GM18507 (cell line): ENCODE data around the gene HOXA11.

Experiments
- DNase-seq: peaks from one replicate; pipeline ENCODE4 v3.0.0; 2011; ENCODE audit warnings: low read depth; ENCODE audit not compliant: insufficient read length; ENCODE audit errors: extremely low spot score
- FAIRE-seq: peaks from 2 replicates; lab custom pipeline; 2011; peaks lifted over from hg19 to GRCh38; lab: Jason Lieb, UNC

Gene HOXA11

DNA sequence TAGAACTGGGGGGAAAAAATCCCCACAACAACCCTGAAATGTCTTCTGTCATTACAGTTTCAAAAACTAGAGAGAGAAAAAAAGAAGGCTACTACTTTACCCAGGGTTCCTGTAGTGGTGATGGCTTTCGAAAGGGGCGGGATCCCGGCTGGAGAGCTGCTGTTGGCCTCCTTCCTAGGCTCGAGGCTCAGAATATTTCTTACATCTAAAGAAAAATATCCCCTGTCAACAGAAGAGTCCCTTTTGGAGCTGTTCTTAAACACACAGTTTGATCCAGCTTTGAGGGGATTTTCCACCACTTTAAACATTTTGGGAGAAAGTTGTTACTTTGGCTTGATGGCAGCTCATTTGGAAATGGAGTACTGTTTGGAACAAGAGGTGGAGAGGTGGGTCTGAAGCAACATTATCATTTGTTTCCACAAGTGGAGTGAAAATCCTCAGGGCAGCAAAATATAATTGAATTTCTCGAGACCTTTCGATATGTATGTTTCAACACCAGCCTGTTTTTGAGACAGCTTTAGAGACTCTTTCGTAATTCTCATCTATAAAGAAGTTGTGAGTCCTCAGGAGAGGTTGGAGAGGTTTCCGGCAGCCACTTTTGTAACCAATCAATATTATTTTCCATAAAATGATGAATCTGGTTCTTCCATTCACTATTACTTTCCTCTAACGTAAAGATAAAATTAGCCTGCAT lies 9.8 kb upstream of the HOXA11 start:
- no peak for FAIRE-seq
- no peak for DNase-seq

DNA sequence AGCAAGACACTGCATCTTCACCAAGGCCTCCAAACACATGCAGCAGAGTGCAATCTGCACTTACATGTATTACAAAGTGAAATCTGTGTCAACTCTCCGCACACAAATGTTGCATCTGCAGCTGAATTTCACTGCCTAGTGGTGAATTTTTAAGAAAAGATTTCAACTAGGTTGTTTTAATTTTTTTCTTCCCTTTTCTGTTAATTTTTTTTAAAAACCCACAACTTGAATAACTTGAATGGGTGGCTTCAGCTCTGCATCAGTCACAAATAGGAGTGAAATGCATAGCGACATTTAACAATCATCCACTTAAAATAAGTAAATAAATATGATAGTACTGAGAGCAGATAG lies 8.9 kb upstream of the HOXA11 start:
- DNase-seq (no peak), FAIRE-seq (no peak)

DNA sequence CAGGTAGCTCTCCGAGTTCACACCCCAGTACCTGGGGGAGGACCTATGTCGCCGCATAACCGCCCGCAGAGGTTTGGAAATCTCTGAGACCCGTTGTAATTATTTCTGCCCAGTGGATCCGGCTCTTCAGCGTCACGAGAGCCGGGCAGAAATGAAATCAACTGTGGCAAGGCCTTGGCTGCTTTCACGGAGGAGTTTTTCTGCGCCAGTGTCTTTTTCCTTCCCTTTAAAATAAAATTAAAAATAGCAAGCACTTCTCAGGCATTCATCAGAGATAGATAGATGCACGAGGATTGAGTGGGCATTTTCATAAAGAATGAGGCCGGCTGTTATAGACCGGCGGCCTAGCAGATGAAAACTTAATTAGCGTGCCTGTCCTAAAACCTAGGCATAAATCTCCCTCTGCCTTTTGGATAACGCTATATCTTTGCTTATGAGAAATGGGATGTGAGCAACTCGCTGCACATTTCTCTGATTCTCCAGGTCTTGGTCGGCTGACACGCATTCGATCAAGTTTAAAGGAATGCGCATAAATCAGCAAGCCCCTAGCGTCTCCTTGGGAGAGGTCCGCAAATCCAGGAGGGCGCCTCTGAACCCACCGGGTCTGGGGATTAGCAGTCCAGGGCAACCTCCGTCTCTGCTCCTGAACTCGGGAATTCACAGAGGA lies 8.4 kb upstream of the HOXA11 start:
- DNase-seq (no peak), FAIRE-seq (no peak)

DNA sequence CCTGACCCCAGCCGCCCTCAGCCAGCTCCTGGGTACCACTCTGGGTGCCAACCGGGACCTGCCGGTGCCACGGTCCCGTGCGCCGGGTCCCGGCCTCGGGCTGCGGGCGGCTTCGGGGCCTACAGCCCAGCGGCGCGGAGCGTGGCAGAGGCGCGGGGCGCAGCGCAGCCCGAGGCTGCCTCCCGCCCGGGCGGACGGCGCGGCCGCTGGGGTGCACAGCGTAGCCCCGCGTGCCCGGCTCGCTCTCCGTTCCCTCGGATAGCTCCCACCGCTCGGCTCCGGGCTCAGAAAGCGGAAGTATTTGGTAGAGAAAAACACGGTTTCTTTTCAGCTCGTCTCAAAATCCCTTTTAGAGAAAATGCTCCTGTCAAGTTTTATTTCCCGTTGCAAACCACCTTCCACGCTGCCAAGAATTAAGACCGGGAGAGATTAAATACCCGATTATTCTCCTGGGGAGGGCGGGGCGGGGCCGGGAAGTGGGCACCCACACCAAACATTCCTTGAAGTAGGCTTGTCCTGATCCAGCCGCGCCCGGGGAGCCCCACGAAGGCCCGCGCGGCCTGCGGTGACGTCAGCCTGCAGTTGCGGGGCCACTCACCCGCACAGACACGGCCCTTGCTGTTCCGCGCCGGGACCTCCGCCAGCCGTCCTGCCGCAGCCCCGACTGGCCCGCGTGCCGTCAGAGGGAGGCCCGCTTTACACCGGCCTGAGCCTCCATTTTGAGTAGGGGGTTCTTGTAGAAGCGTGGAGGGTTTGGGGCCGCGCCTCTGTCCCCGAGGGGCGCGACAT lies 7.7 kb upstream of the HOXA11 start:
- FAIRE-seq (no peak), DNase-seq (no peak)

DNA sequence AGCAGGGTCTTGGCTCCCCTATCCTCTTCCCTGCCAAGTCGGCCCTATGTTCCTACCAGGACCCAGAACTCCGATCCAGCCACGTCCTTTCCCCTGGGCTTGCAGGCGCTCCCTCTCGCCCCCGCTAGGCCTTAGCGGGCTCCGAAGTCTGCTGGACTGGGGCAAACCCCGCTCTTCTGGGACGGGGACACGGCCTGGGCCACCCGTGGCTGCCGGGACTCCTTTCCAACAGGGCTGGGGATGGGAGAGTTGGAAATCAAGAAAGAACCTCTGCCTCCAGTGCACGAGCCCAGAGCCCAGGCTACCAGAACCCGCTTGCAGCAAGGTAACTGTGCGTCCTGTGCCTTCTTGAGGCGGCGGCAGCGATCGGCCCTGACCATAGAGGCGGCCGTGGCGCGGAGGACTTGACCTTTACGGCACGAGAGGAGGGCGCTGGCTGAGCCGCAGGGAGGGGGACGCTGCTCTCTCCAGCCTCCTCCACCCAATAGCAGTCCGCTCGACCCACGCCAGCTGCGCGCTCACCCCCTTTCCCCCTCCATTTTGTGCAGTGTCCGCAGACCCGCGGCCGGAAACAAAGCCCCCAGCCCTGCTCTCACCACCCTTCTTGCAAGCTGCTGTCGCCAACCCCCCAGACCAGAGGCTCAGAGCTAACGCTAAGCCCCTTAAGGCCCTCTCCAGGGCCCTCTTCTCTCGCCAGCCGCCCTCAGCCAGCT lies 7.0 kb upstream of the HOXA11 start:
- no peak for FAIRE-seq

DNA sequence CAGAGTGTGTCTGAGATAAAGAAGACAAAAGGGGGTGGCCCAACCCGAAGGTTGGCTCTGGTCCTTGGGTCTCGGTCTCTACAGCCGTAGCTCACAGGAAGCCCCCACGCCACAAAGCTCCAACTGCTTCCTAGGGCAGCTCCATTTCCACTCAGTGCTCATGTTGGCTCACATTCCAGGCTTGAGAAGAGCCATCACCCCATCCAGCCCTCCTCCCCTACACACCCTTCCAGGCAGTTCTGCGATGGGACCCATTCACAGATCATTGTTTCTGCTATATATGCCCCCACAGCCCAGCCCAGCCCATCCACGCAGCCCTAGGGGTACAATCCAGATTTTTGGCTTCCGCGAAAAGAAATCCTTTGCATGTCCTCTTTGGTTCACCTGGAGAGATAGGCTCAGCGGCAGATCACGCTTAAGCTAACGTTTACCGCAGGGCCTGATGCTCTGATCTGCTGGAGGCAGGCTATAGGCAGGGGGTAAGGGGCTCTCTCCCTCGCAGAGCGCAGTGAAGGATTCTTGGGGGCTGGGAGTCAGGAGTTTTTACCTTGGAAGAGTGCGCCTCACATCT lies 6.2 kb upstream of the HOXA11 start:
- DNase-seq (no peak), FAIRE-seq (no peak)

More for the DNA sequence above, 7.0 kb upstream of the HOXA11 start:
- DNase-seq, result no peak

DNA sequence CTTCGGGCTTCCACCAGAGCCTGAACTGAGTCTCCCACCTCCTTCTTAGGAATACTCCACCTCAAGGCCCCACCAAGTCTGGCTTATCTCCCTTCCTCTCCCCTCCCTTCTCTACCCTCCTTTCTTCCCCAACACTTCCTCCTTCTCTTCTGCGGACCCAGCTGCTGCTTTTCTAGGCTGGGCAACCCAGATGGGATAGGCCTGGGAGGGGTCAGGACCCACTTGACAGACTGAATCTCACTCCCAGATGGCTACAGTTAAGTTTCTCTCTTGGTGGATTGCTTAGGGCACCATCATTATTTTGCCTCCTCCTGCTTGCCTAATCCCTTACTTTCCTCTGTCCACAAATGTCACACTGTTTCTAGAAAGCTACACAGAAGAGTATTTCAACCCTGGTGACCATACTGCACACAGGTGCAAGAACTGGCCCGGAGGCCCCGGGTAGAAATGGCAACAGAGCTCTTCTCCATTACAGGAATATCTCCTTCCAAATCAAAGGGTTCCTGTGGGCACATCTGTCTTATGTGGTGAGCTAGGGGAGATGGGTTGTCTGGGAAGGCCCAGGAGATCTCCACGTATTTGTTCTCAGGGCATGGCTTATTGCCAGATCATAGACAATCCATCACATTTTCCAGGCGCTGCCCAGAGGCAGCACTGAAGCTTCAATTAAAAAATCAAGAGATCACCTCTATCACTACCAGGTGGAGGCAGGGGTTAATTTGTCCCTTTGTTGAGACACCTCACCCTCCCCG lies 5.1 kb upstream of the HOXA11 start:
- DNase-seq (no peak), FAIRE-seq (no peak)

DNA sequence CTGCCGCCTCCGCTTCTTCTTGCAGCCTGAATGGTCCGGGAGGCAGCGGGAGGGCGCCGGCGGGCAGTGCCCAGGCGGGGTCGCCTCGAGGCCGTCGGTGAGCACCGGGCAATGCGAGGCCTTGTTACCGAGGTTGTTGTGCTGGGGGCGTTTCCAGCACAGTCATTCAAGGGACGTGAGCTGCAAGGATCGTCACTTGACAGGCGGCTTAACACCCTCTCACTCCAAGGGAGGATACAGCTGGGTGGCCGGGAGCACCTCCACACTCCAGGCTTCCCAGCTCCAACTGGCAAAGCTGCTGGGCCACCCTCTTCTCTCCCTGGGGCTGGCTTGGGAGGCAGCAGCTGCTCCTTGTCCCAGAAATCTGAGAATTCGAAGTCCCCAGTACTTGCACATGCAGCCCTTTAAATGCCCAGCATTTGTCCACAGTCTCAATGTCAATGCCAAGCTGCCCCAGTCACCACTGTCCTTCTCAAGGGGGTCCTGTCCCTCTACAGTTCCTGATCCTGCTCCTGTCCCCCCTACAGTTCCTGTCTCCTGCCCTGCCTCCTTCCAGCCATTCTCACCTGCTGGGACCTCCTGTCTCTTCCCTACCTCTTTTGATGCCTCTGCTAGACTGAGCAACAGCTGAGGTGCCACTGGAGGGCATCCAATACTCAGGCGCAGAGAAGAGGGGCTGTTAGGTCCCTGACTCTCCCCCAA lies 4.4 kb upstream of the HOXA11 start:
- DNase-seq (no peak), FAIRE-seq (no peak)

DNA sequence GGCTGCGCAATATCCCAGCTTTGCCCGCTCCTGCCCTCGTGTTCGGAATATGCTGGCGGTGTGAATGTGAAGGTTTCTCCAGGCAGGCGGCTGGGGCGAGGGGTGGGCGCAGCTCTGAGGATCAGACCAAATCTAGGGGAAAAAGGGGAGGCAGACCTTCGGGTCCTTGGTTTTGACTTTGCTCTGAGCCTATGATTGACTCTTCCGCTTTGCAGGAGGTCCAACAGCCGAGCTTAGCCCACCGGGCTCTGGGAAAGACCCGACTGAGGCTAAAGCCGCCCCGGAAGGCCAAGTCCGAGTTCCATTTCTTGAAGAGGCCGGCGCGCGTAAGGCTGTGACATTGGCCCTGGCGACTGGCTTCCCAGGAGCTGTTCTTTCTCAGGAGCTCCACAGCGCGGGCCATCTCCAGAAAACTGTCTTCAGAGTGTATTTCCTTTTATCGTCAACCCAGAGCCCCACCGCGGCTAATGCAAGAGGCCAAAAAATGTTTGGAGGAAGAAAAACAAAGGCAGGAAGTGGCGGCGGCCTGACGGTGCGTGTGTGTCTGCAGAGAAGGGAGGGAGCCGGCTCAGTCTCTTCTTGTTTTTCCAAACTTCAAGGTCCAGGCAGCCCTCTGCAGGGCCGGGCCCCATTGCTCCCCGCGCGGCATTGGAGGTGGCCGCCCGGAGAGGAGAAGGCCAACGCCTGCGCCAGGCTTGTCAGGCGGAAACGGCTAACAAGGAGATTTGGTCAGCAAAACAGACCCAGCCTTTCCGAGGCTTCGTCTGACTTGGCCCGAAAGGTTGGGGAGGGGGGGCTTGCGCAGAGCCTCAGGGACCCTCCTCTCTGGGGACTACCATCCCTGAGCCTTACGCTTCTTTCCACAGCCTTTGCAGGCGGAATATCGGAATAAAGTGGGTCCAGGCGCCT lies 3.6 kb upstream of the HOXA11 start:
- FAIRE-seq (no peak), DNase-seq (no peak)

DNA sequence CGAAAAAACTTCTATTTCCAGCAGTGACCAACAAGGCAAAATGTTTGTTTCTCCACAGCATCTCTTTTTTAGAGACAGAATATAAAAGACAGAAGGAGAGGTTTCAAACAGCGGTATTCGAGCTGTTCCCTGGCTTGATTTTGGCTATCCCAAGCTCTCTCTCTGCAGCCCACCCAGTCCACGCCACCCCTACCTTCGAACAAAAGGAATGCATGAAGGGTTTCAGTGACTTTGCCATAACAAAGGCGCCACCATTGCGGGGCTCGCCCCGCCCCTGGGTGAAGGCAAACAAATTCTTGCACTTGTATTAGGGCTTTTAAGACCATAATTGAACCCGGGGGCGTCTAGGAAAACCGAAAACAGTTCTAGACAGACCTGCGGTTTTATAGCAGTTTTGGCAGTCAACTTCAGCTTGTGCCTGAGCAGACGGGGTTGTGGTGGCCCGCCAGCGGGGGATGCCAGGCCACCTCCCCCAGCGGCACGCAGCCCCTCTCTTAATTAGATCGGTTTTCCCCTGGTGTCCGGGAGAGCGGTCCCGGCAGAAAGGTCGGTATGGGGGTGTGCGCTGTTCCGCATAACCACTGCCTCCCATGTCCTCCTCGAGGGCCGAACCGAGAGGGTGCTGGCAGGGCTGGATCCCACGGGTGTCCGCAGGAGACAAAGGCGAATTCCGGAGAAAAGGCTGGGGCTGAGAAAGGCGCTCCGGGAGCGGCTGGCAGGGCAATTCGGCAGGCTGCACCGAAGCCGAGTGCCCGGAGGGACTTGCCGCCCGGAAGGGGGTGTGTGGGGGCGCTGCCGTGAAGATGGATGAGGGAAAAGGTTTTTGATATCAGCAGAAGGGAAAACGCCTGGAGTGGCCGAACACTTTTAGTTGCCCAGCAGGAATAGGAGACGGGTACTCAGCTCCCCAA lies 2.7 kb upstream of the HOXA11 start:
- DNase-seq, result no peak
- FAIRE-seq, result no peak

DNA sequence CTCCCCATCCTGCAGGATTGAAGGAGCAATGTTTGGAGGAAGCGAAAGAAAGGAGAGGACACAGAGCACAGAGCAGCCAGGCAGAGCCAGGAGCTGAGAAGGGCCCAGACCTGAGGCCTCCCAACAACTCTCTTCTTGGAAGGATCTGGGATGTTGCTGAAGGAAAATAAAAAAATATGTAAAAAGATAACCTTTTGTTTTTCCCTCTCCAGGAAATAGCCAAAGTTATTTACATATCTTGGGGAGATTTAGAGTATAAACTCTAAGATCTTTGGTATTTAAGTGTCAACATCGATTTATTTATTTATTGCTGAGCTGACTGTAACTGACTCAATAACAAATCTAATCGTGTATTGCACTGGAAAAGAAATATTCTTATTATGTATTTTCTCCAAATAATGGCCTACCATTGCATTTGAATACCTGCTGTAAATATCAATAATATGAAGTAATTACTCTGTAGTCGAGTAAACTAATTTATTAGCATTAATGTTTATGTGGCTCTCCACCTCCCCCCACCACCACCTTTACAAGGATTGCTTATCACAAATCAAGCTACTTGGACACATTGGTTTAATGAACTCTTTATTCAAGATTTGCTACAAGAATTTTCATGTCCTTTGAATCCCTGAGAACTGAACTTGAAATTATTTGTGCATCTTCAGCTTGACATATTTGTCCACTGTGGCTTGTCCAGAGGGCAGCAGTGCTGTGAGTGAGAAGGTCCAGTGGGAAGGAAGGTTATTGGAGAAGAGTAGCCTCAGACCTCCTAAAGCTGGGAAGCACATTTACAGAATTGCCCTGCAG lies 1.8 kb upstream of the HOXA11 start:
- no peak for FAIRE-seq
- no peak for DNase-seq

DNA sequence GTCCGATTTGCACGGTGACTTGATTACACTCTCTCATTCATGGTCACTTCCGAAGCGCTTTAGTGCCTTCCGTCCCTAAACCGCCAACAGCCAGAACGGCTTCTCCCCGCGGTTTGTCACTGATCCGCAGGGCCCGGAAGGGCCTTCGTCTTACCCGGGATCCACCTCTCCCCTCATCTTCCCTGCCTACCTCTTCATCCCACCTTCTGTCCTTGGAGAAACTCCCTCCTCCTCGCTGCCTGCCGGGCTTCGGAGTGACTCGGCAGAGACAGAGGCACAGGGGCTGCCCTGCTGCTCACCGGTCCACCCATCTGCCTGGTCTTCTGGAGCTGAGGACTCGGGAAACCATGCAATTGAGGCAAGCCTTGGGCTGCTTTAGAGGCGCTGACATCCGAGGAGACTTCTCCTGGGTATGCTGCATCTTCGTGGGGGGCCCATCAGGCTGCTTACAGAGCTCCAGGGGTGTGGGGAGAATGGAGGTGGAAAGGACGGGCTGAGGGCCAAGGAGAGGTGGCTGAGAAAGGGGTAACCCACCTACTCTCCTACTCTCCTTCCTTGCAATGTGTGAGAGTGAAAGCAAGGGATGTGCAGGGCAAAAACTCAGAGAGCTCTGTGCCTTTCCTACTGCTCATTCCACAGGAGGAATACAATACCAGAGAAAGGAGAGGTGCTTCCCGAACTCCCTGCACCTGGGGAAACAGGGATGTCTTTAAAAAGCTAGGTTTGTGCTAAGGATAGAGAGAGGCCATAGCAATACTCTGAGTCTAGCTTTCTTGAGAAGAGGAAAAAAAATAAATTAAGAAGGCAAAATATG lies 1.0 kb upstream of the HOXA11 start:
- no peak for DNase-seq

DNA sequence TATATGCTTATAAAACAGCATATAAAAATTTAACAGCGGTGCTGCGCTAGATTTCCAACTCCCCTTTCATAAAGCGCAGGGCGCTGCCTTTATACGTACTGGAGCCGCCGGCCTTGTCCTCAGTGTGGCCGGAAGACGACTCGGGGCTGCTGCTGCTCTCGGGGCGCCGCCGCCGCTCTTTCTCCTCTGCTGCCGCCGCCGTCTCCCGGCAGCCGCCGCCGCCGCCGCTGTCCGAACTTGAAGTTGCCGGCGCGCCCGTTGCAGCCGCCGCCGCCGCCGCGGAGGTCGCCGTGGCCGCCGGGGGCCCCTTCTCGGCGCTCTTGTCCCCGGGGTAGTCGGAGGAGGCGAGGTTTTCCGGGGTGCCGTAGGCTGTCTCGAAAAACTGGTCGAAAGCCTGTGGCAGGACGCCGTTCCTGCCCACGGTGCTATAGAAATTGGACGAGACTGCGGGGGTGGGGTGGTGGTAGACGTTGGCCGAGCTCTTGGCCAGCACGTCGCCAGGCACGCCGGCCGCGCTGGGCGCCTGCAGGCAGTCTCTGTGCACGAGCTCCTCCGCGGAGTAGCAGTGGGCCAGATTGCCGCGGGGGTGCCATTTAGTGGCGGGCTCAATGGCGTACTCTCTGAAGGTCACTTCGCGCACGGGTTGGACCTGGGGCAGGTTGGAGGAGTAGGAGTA lies 557 bp downstream of the HOXA11 start:
- no peak for FAIRE-seq
- DNase-seq, result no peak

More for the DNA sequence above, 1.0 kb upstream of the HOXA11 start:
- no peak for FAIRE-seq

DNA sequence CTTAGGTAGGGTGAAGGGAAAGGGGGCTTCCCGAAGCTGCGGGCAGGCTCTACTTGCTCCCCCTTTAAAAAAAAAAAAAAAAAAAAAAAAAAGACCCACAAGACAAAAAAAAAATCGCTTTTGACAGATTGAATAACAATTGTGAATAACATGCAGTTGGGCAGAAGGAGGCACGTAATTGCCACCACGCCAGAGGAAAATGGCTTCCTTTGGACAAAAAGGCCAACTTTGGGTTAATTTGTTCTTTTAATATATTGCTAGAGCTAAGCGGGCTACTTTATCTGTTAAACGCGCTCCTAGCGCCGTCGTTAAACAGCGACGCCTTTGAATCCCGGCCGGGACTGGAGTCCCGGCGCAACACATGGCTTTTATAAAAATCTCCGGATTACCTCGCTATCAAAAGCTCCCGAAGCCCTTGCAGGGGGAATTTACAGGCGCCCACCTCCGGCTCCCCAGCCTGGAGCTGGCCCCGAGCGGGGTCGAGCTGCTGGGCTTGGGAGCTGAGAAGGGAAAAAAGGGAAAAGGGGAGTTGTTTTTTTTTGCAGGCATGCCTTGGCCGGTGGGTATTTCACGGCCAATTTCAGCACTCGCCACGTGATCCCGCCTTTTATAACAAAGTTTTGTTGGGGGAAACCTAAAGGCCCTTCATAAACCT lies 1.2 kb downstream of the HOXA11 start:
- FAIRE-seq (no peak), DNase-seq (no peak)
